CD4-positive, alpha-beta T cell treated with Interleukin-17A for 1 hour (primary cell): ENCODE results near the gene RAB3A.

Experiments used
- DNase-seq: peaks from one replicate; pipeline ENCODE4 v3.0.0-alpha.2; 2020

The RAB3A gene

DNA sequence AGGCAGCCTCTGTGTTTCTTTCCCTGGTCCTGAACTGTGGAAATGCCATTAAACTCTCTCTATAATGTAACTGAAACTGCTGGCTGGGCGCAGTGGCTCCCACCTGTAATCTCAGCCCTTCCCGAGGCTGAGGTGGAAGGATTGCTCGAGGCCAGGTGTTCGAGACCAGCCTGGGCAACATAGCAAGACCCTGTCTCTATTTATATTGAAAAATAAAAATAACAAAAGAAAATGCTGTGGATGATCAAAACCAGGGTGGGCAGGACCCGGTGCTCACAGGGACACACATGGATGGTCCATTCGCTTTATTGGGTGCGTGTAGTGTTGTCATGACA, 7.4 kb downstream of the RAB3A start:
- DNase-seq = no peak

- peak; percentile 45 for DNase-seq
Measured at GRCh38 chr19:18194554-18195238, 9.1 kb downstream of the RAB3A start.

- DNase-seq = no peak
Measured at GRCh38 chr19:18194181-18194530, 9.7 kb downstream of the RAB3A start.

DNA sequence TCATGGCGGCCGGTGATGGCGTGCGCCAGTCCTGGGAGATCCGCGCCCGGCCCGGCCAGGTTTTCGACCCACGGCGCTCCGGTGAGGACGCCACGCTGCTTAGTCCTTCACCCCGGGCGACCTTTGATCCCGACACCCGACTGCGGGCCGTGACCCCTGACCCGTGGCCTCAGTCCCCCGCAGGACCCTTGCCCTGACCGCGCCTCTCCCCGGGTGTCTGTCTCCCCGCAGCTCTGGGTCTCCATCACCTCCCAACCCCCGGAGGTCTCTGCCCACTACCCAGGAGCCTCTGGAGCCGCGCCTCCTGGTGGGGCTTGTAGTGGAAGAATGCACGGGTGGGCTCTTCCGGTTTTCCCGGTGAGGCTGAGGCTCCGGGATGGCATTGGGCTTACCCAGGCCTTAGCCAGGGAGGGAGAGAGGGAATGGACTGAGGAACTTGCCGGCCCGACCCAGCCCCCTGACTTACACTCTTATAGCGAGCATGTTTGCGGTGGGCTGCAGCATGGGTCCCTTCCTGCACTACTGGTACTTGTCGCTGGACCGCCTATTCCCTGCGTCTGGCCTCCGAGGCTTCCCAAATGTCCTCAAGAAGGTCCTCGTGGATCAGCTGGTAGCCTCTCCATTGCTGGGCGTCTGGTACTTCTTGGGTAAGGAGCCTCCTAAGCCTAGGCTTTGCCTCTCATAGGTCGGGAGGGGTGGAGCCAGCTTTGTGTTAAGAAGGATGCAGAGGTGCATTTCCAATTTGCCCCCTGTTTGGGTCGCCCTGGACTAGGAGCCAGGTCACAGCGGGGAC, 10.3 kb downstream of the RAB3A start:
- DNase-seq = no peak

DNA sequence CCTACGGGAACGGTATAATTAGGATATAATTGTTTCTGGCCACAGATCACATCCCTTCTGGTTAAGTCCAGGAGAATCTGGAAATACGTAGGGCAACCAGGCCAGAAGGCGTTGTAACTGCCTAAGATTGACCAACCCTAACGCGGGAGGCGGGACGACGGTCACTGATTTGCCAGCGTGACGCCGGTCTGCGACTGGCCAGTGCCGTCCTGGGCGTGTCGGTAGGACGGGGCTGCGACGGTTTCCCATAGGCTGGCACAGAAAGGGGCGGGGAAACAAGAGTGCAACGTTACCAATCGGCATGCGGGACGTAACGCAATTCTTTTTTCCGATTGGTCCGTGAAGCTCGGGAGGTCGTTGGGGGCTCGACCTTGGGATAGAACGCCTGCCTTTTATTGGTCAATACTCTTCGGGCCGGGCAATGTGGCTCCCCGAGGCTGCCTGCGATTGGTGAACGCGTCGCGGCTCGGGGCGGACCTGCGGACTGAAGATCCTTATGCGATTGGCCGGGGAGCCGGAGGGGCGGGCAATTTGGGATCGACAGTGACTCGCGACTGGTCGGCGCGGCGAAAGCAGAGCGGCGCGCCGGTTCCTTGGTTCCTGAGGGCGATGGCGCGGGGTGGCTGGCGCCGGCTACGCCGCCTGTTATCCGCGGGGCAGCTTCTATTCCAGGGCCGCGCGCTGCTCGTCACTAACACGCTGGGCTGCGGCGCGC, 11.0 kb downstream of the RAB3A start, which contains the start of gene MPV17L2:
TSS of gene MPV17L2 (plus strand) at position 546 of the 715 bp plus-strand sequence. CDS start at position 610, 64 bp downstream.
- peak; percentile 100 for DNase-seq

GRCh38 chr19:18191640-18192062, 12.2 kb downstream of the RAB3A start:
- DNase-seq = no peak

- no peak for DNase-seq
Measured at GRCh38 chr19:18190278-18190677, 13.6 kb downstream of the RAB3A start.

- DNase-seq = no peak
Measured at GRCh38 chr19:18185538-18185937, 18.3 kb downstream of the RAB3A start.

GRCh38 chr19:18183529-18183928, 20.3 kb downstream of the RAB3A start:
- DNase-seq = no peak

GRCh38 chr19:18179957-18180356, 23.9 kb downstream of the RAB3A start:
- no peak for DNase-seq

DNA sequence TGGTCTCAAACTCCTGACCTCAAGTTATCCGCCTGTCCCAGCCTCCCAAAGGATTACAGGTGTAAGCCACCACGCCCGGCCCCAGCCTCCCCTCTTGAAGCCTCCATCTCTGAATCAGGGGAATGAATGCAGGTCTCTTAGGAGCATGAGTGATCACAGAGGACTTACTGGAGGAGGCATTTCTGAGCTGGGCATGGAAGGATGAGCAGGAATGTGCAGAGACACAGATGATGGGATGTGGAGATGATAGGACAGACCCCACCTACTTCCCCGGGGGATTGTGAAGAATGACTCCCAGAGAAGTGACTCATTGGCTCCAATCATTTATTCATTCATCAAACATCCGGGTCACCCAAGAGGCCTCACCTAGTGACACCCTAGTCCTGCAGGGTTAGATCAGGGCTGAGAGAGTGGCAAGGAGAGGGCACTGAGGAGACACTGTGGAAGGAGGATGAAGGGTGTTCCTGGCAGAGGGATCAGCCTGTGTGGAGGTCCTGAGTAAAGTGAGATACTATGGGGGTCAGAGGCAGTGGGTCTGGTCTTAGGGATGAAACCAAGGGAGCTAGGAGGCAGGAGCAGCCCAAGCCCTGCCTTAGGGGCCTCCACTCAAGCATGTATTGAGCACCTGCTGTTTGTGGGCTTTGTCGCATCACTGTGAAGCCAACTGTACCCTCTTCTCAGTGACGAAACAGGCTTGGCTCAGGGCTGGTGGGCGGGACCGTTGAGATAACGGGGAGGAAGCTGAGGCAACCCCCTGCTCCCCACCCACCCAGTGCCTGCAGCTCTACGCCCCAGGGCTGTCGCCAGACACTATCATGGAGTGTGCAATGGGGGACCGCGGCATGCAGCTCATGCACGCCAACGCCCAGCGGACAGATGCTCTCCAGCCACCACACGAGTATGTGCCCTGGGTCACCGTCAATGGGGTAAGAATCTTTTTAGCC, 27.2 kb downstream of the RAB3A start:
- DNase-seq = no peak

DNA sequence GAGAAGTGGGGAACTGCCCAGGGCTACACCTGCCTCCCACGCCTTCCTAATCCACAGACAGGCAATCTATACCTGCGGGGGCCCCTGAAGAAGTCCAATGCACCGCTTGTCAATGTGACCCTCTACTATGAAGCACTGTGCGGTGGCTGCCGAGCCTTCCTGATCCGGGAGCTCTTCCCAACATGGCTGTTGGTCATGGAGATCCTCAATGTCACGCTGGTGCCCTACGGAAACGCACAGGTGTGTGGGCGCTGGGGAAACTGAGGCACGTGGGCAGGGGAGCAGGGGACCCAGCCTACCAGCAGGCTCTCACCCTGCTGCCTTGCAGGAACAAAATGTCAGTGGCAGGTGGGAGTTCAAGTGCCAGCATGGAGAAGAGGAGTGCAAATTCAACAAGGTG, 28.9 kb downstream of the RAB3A start:
- no peak for DNase-seq

DNA sequence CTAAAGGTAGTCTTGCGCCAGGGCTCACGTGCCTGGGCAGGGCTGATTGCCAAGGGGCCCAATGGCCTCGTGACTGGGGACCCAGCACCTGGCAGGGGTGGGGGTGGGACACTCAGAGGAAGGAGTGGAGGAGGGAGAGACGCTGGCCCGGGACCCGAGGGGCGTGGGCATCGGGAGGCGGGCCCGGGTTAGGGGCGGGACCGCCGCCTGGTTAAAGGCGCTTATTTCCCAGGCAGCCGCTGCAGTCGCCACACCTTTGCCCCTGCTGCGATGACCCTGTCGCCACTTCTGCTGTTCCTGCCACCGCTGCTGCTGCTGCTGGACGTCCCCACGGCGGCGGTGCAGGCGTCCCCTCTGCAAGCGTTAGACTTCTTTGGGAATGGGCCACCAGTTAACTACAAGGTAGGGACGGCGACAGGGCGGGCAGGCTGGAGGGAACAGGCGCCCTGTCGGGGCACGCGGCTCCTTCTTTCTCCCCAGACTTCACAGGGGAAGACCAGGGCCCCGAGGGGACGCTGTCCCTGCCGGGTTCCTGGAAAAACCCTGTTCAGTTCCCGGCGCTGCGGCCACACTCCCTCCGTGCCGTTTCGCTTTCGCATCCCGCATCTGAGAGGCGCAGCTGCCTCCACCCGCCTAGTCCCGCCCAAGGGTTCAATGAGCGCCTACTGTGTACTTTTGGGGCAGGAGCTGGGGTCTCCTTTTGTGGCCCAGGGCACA, 30.1 kb downstream of the RAB3A start, which contains the start of gene IFI30:
TSS of gene IFI30 (plus strand) at position 242 of the 717 bp plus-strand sequence. CDS start at position 271, 29 bp downstream.
- peak; percentile 70 for DNase-seq

DNA sequence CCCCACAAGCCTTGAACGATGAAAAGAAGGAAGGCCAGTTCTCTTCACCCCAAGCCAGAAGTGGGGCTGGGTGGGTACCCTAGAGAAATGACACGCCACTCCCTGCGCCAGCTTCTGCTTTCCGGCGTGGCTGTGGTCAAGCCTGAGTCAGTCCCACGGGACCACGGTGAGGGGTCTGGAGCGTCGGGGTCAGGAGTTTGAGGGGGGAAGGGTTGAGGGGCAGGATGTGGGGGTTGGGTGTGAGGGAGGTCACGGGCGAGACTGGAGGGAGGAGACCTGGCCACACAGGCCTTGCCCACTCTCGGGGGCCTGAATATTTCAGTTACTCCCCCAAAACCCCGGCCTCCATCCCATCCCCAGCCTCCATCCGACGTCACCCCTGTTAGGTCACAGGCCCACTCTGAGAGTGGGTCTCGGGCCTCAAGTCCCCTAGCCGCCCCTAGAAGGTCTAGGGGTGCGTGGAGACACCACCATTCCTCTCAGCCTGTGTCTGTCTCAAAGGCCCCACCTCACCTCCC, 30.7 kb downstream of the RAB3A start:
- peak; percentile 41 for DNase-seq

DNA sequence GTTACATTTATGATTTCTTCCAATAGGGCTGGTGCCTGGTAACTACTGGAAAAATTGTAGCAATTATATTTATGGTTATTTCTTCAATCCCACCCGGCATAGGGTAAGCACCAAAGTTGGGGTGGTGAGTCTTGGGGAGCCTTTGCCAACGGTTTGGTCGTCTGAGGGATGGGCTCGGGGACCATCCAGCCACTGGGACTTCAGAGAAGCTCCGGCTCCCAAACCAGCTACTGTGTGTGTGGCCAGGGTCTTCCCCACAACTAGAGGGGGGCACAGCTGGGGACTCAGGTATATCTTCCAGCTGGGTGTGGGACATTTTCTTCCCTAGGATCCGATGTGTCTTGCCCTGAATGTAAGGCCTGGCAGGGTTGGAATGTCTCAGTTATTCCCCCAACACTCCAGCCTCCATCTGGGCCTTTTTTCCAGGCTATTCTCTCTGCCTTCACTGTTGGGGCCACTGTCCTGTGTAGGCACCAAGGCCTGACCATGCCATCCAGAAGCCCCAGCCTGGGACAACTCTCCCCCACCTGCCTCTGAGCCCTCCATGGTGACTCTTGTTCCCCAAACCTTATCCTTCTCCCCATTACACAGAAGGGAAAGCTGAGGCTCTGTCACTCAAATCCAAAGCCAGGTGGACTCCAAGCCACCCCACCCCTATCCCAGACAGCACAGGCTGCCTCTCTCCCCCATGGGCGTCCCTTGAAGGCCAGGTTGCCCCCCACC, 31.4 kb downstream of the RAB3A start:
- DNase-seq = no peak

DNA sequence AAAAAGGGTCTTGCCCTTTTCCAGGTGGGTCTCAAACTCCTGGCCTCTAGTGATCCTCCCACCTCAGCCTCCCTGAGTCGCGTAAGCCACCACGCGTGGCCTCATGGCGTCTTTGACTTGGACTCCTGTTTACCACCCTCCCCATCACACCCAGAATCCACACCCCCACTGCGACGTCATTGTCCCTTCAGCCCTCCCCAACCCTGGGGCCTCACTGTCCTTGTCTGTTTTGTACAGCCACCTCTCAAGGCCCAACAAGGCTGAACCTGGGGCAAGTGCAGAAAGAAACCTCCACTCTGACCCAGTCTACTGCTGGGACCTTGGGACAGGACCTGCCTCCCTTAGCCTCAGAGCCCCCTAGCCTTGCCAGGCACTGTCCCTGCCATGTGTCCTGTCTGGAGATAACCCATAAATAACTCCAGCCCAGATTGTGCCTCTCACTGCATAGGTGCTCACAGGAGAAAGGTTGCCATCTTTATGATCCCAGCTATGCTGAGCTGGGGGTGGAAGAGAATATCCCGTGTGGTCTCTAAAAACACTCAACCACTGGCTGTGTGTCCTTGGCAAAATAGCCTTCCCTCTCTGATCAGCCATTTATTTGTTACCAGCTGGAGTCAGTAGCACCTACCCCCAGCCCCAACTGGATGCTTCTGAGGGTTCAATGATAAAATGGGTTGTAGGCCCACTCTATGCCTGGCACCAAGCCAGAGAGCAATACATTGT, 32.1 kb downstream of the RAB3A start:
- no peak for DNase-seq

GRCh38 chr19:18170714-18171255, 33.1 kb downstream of the RAB3A start:
- peak; percentile 32 for DNase-seq

- no peak for DNase-seq
Measured at GRCh38 chr19:18168673-18169381, 35.0 kb downstream of the RAB3A start.

- DNase-seq = peak; percentile 71
Measured at GRCh38 chr19:18167975-18168645, 35.7 kb downstream of the RAB3A start.
